Measurements from ENCODE around the gene CNNM2.

The CNNM2 gene

GRCh38 chr10:103007017-103007416 is 88.9 kb downstream of the CNNM2 start:
- no peaks in the 10 kb centered on the region; the same call in 1 of the 2 replicates for H3K9me3 ChIP-seq (ENCODE audit: insufficient read depth, low read depth, low read length)
- H4K20me1 ChIP-seq (ENCODE audit: insufficient read depth, low read length, poor library complexity, severe bottlenecking) = no peaks in the 10 kb centered on the region
- no peak overlapping the region for H3K4me2 ChIP-seq (ENCODE audit: low read depth, low read length, poor library complexity, severe bottlenecking)
- H3K4me3 ChIP-seq (ENCODE audit: low read length, poor library complexity, severe bottlenecking) = no peak overlapping the region
- no peaks in the 10 kb centered on the region for H3K27me3 ChIP-seq (ENCODE audit: insufficient read depth, low read length, poor library complexity, severe bottlenecking)
- TF ChIP-seq CTCF (conservative IDR thresholded peaks at IDR 0.05; ENCODE audit: low read length) = no peak
- no peak for TF ChIP-seq EZH2phosphoT487 (IDR thresholded peaks at IDR 0.05; ENCODE audit: borderline replicate concordance)
- no peaks in the 10 kb centered on the region for H3F3A ChIP-seq (ENCODE audit: low read depth)
- H3K9me2 ChIP-seq (replicated peaks; ENCODE audit: low read depth, low read length) = no peaks in the 10 kb centered on the region
- no peak overlapping the region for H2AFZ ChIP-seq (ENCODE audit: low read length)
- H3K36me3 ChIP-seq (ENCODE audit: insufficient read depth, low read length) = no peaks in the 10 kb centered on the region
- H3K4me1 ChIP-seq (ENCODE audit: insufficient read depth, low read length, poor library complexity, severe bottlenecking) = no peaks in the 10 kb centered on the region
- H3K79me2 ChIP-seq (ENCODE audit: insufficient read depth, low read length) = no peaks in the 10 kb centered on the region
- H3K9ac ChIP-seq (ENCODE audit: low read depth, low read length, poor library complexity, severe bottlenecking) = no peak overlapping the region

- H3K79me2 ChIP-seq (ENCODE audit: insufficient read depth, low read length) = no peaks in the 10 kb centered on the region
- H2AFZ ChIP-seq (ENCODE audit: low read length) = no peak overlapping the region
- H3K9me2 ChIP-seq (replicated peaks; ENCODE audit: low read depth, low read length) = no peaks in the 10 kb centered on the region
- no peaks in the 10 kb centered on the region for H3F3A ChIP-seq (ENCODE audit: low read depth)
- H3K27me3 ChIP-seq (ENCODE audit: insufficient read depth, low read length, poor library complexity, severe bottlenecking) = no peaks in the 10 kb centered on the region
- H3K4me3 ChIP-seq (ENCODE audit: low read length, poor library complexity, severe bottlenecking) = no peak overlapping the region
- TF ChIP-seq EZH2phosphoT487 (IDR thresholded peaks at IDR 0.05; ENCODE audit: borderline replicate concordance) = no peak
- no peak for TF ChIP-seq CTCF (conservative IDR thresholded peaks at IDR 0.05; ENCODE audit: low read length)
- H3K4me2 ChIP-seq (ENCODE audit: low read depth, low read length, poor library complexity, severe bottlenecking) = no peak overlapping the region
- no peaks in the 10 kb centered on the region for H3K36me3 ChIP-seq (ENCODE audit: insufficient read depth, low read length)
- H3K9ac ChIP-seq (ENCODE audit: low read depth, low read length, poor library complexity, severe bottlenecking) = no peak overlapping the region
- no peaks in the 10 kb centered on the region for H4K20me1 ChIP-seq (ENCODE audit: insufficient read depth, low read length, poor library complexity, severe bottlenecking)
- H3K4me1 ChIP-seq (ENCODE audit: insufficient read depth, low read length, poor library complexity, severe bottlenecking) = peaks cover 3% of the 10 kb centered on the region
- H3K9me3 ChIP-seq (ENCODE audit: insufficient read depth, low read depth, low read length) = no peaks in the 10 kb centered on the region
These were observed 95.3 kb downstream of the CNNM2 start for GRCh38 chr10:103013416-103013815.

- H3K4me1 ChIP-seq (ENCODE audit: insufficient read depth, low read length, poor library complexity, severe bottlenecking) = peaks cover 3% of the 10 kb centered on the region
- H3K4me3 ChIP-seq (ENCODE audit: low read length, poor library complexity, severe bottlenecking) = no peak overlapping the region
- H3K4me2 ChIP-seq (ENCODE audit: low read depth, low read length, poor library complexity, severe bottlenecking) = no peak overlapping the region
- no peaks in the 10 kb centered on the region for H3K27me3 ChIP-seq (ENCODE audit: insufficient read depth, low read length, poor library complexity, severe bottlenecking)
- no peaks in the 10 kb centered on the region for H3K36me3 ChIP-seq (ENCODE audit: insufficient read depth, low read length)
- no peaks in the 10 kb centered on the region for H3K9me2 ChIP-seq (replicated peaks; ENCODE audit: low read depth, low read length)
- H3K9me3 ChIP-seq (ENCODE audit: insufficient read depth, low read depth, low read length) = no peaks in the 10 kb centered on the region
- H2AFZ ChIP-seq (ENCODE audit: low read length) = no peak overlapping the region
- no peak overlapping the region for H3K9ac ChIP-seq (ENCODE audit: low read depth, low read length, poor library complexity, severe bottlenecking)
- H3F3A ChIP-seq (ENCODE audit: low read depth) = no peaks in the 10 kb centered on the region
- no peaks in the 10 kb centered on the region for H3K79me2 ChIP-seq (ENCODE audit: insufficient read depth, low read length)
- H4K20me1 ChIP-seq (ENCODE audit: insufficient read depth, low read length, poor library complexity, severe bottlenecking) = no peaks in the 10 kb centered on the region
- TF ChIP-seq CTCF (conservative IDR thresholded peaks at IDR 0.05; ENCODE audit: low read length) (no peak), EZH2phosphoT487 (IDR thresholded peaks at IDR 0.05; ENCODE audit: borderline replicate concordance) (no peak)
These were observed 101.3 kb downstream of the CNNM2 start for GRCh38 chr10:103019425-103019824.
